Stimulated activated CD4-positive, alpha-beta T cell treated with anti-CD3 and anti-CD28 coated beads, Interleukin-15, amount 100 ng/mL, for 48 hours (primary cell): ENCODE measurements around the gene MAP2K3.
"Not testable (repeated sequence)": the region's sequence is repeated elsewhere in the genome, so short reads cannot be mapped to it uniquely, and the experiment has no call there.

Experiments
- DNase-seq, 2 donors: peaks; one replicate each; pipeline ENCODE4 v3.0.0-alpha.2; 2020; ENCODE audit warnings: low read depth in 2 of 2

MAP2K3 gene

DNA sequence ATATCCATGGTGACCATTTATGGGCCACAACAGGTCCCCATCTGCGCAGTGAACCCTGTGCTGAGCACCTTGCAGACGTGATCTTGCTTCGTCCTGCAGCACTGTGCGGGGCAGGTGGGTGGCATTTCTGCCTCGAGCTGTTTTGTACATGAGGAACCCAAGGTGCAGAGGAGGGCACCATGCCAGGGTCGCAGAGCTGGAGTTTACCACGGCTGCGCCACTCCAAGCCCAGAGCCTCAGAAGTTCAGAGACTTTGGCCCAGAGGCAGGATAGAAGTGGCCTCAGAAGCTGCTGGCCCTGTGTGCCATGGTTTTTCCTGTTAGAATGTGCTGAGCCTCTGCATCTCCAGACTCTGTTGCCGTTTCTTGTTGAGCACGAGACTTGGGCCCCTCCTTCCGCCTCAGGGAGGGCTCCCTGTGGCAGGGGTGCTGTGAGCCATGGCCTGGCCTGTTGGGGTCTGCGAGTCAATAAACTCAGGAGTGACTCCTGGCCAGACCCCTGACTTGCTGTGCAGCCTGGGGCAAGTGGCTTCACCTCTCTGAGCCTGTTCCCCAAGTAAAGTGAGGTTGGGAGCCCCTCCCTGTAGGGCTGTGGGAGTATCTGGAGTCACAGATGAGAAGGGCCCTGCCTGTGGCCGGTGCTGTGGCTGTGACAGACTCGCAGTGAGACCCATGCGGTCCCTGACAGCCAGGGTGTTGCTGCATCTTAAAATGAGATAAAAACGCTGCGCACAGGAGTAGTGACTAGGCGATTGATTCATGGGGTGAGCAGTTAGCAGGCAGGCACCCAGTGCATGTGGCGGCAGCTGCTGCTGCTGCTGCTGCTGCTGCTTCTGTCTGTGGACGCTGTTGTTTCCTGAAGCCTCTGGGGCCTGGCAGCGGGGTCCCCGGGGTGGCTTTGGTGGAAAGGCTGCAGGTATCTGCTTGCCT is 11.8 kb downstream of the MAP2K3 start:
- no peak for DNase-seq

DNA sequence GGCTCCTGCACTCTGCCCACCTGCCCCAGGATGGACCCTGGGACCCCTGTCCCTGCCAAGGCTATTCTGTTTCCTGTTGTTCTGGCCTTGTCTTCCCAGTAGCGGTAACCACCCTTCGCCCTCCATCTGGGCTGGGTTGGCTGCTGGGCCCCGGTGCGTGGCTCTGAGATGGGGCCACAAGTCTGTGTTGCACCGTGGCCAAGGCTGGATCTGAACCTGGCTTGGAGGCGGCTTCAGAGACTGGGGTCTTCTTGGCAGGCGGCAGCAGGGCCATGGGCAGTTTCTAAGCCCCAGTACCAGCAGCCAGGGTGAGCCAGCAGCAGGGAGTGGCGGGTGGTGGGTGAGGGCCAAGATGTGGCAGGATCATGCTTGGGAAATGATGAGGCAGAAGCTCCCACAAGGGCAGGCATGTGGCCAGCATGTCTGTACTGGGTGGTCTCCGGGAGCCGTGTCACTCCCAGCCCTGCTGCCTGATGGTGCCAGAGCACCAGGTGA is 12.6 kb downstream of the MAP2K3 start:
- no peak for DNase-seq

DNA sequence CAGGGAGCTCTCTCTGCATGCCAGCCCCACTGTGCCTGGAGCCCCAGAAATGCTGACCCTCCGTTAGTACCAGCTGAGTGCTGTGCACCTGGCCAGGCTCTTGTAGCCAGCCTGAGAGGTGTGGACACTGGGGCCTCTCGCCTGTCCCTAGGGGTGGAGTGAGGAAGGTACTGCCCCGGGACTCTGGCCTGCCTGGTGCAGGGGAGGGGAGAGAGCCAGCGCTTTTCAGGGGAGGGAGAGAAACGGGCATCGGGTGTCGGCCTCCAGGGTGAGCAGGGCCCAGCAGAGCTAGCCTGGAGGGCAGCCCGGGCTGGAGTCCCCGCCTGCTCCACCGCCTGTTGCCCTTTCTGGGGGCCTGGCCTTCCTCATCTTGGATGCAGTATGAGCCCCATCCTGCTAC is 13.1 kb downstream of the MAP2K3 start:
- no peak for DNase-seq

DNA sequence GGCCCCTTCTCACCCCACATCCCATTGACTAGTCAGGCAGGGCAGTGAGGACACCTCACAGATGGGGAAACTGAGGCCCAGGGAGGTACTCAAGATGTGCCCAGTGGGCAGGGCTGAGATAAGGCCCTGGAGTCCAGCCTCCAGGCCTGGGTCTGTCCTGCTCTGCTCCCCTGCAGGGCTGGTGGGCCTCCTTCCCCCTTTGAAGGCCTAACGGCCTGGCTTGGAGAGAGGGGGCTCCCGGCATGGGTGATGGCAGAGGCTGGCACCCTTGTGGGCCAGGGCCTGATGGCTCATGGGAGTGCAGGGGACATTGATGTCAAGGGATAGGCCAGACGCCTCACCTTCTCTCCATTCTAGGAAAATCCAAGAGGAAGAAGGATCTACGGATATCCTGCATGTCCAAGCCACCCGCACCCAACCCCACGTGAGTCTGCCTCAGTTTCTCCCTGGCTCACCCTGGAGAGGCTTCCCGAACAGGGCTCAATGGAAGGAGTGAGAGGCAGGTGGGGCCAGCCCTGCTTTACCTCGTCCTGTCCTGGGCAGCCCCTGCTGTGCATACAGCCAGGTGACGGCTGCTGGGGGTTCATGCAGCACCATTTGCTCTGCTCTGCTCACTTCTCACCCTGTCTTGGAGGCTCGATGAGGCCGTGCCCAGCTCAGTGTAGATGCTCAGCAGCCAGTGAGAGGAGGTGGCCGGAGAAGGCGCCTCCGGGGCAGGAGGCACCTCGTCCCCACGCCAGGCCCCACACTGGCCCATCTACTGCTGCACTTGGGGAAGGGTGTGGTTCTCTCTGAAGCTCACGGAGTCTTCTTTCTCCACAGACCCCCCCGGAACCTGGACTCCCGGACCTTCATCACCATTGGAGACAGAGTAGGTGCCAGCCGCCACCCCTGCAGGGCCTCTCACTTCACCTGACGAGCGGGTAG is 13.8 kb downstream of the MAP2K3 start:
- no peak for DNase-seq

GRCh38 chr17:21298983-21299519 is 14.5 kb downstream of the MAP2K3 start:
- DNase-seq, result no peak

- no peak for DNase-seq
Observed at GRCh38 chr17:21299981-21300600, 15.6 kb downstream of the MAP2K3 start.

- DNase-seq, result no peak
Observed at GRCh38 chr17:21300601-21301571, 16.4 kb downstream of the MAP2K3 start.

GRCh38 chr17:21301593-21302550 is 17.4 kb downstream of the MAP2K3 start:
- no peak for DNase-seq

- DNase-seq, result no peak
Observed at GRCh38 chr17:21302711-21303425, 18.4 kb downstream of the MAP2K3 start.

GRCh38 chr17:21303441-21304065 is 19.0 kb downstream of the MAP2K3 start:
- DNase-seq, result no peak

DNA sequence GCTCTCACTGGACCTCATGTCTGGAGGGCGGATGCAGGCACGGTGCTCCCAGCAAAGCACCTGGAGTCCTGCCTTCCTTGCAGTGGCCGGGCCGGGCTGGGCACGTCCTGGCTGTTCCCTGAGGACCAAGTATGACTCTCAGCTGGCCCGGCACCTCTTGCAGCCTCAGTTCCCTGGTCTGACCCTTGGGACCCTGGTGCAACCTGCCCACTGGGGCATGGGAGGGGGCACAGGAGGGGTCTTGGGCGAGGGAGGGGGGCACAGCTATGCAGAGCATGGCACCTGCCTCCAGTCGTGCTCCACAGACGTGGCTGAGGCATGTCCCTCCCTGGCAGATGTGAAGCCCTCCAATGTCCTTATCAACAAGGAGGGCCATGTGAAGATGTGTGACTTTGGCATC is 19.6 kb downstream of the MAP2K3 start:
- DNase-seq, result no peak

GRCh38 chr17:21304551-21305151 is 20.1 kb downstream of the MAP2K3 start:
- not testable (repeated sequence) for DNase-seq

DNA sequence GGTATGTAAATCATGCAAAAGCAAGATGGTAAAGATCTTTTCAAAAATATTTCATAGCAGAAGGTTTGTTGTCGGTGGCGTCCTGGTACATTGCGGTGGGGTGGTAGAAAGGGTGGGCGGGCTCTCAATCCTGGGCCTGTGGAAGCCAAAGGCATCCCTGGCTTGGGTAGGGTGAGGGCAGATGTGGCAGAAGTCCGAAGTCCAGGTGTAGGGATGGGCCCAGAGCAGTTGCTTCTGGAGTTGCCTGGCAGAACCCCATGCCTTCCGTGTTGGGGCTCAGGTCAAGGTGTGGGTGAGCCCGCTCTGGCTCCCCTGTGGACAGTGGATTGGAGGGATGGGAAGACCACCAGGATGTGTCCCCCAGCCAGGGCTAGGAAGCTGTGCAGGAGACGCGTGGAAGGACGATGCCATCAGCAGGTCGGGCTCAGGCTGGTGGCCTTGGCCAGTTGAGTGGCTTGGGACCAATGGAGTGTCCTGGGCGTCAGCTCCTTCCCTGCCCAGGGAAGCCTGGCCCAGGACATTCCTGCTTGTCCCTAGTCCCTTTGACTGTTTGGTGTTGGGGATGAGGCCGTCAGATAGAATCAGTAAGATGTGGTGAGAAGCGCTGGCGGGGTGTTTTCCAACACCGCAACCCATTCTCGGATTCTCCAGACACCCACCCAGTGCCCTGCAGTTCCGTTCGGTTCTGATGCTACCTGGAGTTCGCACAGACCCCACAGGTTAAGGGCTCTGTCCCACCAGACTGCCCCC is 21.1 kb downstream of the MAP2K3 start:
- DNase-seq, result not testable (repeated sequence)

- not testable (repeated sequence) for DNase-seq
Observed at GRCh38 chr17:21306611-21307272, 22.2 kb downstream of the MAP2K3 start.

GRCh38 chr17:21307273-21307625 is 22.7 kb downstream of the MAP2K3 start:
- not testable (repeated sequence) for DNase-seq

GRCh38 chr17:21308931-21309381 is 24.4 kb downstream of the MAP2K3 start:
- not testable (repeated sequence) for DNase-seq
